Loucy (cell line): ENCODE data around the gene ARHGEF10L.

Source experiments
- H2AFZ ChIP-seq: fragments of 200-600 bp; sonication (generic); 2 replicates; pipeline ENCODE4 v1.6.0; 2016; ENCODE audit warnings: antibody characterized with exemption, mild to moderate bottlenecking, low read length, moderate library complexity
- H3F3A ChIP-seq: fragments of 200-600 bp; 2 replicates; pipeline ENCODE4 v1.6.0; 2016; ENCODE audit warnings: antibody characterized with exemption, low read depth, mild to moderate bottlenecking
- H3K27me3 ChIP-seq: fragments of 200-600 bp; sonication (generic); 2 replicates; pipeline ENCODE4 v1.6.1; 2014; ENCODE audit warnings: low read length, mild to moderate bottlenecking; ENCODE audit not compliant: insufficient read depth, poor library complexity, severe bottlenecking
- H3K36me3 ChIP-seq: fragments of 200-600 bp; sonication (generic); 2 replicates; pipeline ENCODE4 v1.6.1; 2016; ENCODE audit warnings: low read length; ENCODE audit not compliant: insufficient read depth
- H3K4me1 ChIP-seq: fragments of 200-600 bp; sonication (generic); 2 replicates; pipeline ENCODE4 v1.5.1; 2014; ENCODE audit warnings: low read length, mild to moderate bottlenecking; ENCODE audit not compliant: insufficient read depth, poor library complexity, severe bottlenecking
- H3K4me2 ChIP-seq: fragments of 200-600 bp; sonication (generic); 2 replicates; pipeline ENCODE4 v1.6.0; 2014; ENCODE audit warnings: antibody characterized with exemption, low read length, low read depth, mild to moderate bottlenecking; ENCODE audit not compliant: poor library complexity, severe bottlenecking
- H3K4me3 ChIP-seq: fragments of 200-600 bp; sonication (generic); 2 replicates; pipeline ENCODE4 v1.5.1; 2014; ENCODE audit warnings: low read length, mild to moderate bottlenecking, mixed read lengths; ENCODE audit not compliant: poor library complexity, severe bottlenecking
- H3K79me2 ChIP-seq: fragments of 200-600 bp; sonication (generic); 2 replicates; pipeline ENCODE4 v1.6.1; 2014; ENCODE audit warnings: low read length; ENCODE audit not compliant: insufficient read depth
- H3K9ac ChIP-seq: fragments of 200-600 bp; sonication (generic); 2 replicates; pipeline ENCODE4 v1.6.0; 2014; ENCODE audit warnings: mild to moderate bottlenecking, low read depth, low read length, moderate library complexity; ENCODE audit not compliant: poor library complexity, severe bottlenecking
- H3K9me2 ChIP-seq: fragments of 200-600 bp; sonication (generic); replicated peaks from 2 replicates; pipeline ENCODE4 v1.6.1; 2016; ENCODE audit warnings: low read depth, low read length, mixed read lengths
- H3K9me3 ChIP-seq: fragments of 200-600 bp; sonication (generic); 2 replicates; pipeline ENCODE4 v1.6.1; 2014; ENCODE audit warnings: mild to moderate bottlenecking, antibody characterized with exemption, low read length, low read depth; ENCODE audit not compliant: insufficient read depth
- H4K20me1 ChIP-seq: fragments of 200-600 bp; sonication (generic); 2 replicates; pipeline ENCODE4 v1.6.0; 2014; ENCODE audit warnings: antibody characterized with exemption, low read length, mild to moderate bottlenecking; ENCODE audit not compliant: insufficient read depth, poor library complexity, severe bottlenecking
- CTCF ChIP-seq: fragments of 200-600 bp; sonication (generic); conservative IDR thresholded peaks from 2 replicates; pipeline ENCODE4 v1.5.1; 2014; ENCODE audit warnings: mild to moderate bottlenecking, antibody characterized with exemption, low read length
- EZH2phosphoT487 ChIP-seq: fragments of 200-600 bp; IDR thresholded peaks from 2 replicates; pipeline ENCODE4 v1.6.1; 2018; ENCODE audit warnings: antibody characterized with exemption, mild to moderate bottlenecking, moderate library complexity, borderline replicate concordance

Gene ARHGEF10L

GRCh38 chr1:17527036-17527914, 12.2 kb upstream of the ARHGEF10L start:
- Histone ChIP-seq H3K9me3 (no peaks in the 10 kb centered on the region), H3F3A (no peaks in the 10 kb centered on the region), H3K27me3 (no peaks in the 10 kb centered on the region), H3K79me2 (no peaks in the 10 kb centered on the region), H3K36me3 (no peaks in the 10 kb centered on the region), H4K20me1 (no peaks in the 10 kb centered on the region), H3K4me1 (no peaks in the 10 kb centered on the region), H3K4me3 (no peak overlapping the region), H3K9me2 (no peaks in the 10 kb centered on the region), H3K9ac (no peak overlapping the region), H3K4me2 (no peak overlapping the region), H2AFZ (no peak overlapping the region)
- TF ChIP-seq CTCF: no peak
- TF ChIP-seq EZH2phosphoT487: no peak

GRCh38 chr1:17529381-17529780, 10.1 kb upstream of the ARHGEF10L start:
- no peak overlapping the region for H2AFZ ChIP-seq
- no peak overlapping the region for H3K4me3 ChIP-seq
- no peak overlapping the region for H3K9ac ChIP-seq
- no peaks in the 10 kb centered on the region for H4K20me1 ChIP-seq
- H3K4me2 ChIP-seq: no peak overlapping the region
- no peaks in the 10 kb centered on the region for H3K36me3 ChIP-seq
- no peaks in the 10 kb centered on the region for H3K27me3 ChIP-seq
- H3K9me2 ChIP-seq: no peaks in the 10 kb centered on the region
- no peaks in the 10 kb centered on the region for H3K4me1 ChIP-seq
- TF ChIP-seq EZH2phosphoT487 (no peak), CTCF (no peak)
- H3K9me3 ChIP-seq: no peaks in the 10 kb centered on the region
- H3F3A ChIP-seq: no peaks in the 10 kb centered on the region
- no peaks in the 10 kb centered on the region for H3K79me2 ChIP-seq

GRCh38 chr1:17531343-17531681, 8.2 kb upstream of the ARHGEF10L start:
- H3K9me3 ChIP-seq: no peaks in the 10 kb centered on the region
- no peaks in the 10 kb centered on the region for H3K9me2 ChIP-seq
- TF ChIP-seq EZH2phosphoT487 (no peak), CTCF (no peak)
- H3K4me1 ChIP-seq: no peaks in the 10 kb centered on the region
- no peaks in the 10 kb centered on the region for H3F3A ChIP-seq
- no peaks in the 10 kb centered on the region for H4K20me1 ChIP-seq
- no peak overlapping the region for H3K4me2 ChIP-seq
- H3K27me3 ChIP-seq: no peaks in the 10 kb centered on the region
- no peaks in the 10 kb centered on the region for H3K36me3 ChIP-seq
- H3K4me3 ChIP-seq: no peak overlapping the region
- no peak overlapping the region for H2AFZ ChIP-seq
- no peaks in the 10 kb centered on the region for H3K79me2 ChIP-seq
- H3K9ac ChIP-seq: no peak overlapping the region
